HG03139 (cell line): ENCODE measurements around the gene RUNX1.

Experiments used
- ATAC-seq: cut with Tn5 transposase; IDR thresholded peaks from one replicate; pipeline ENCODE4 v1.9.1; 2021; ENCODE audit not compliant: unreplicated experiment

Gene RUNX1

DNA sequence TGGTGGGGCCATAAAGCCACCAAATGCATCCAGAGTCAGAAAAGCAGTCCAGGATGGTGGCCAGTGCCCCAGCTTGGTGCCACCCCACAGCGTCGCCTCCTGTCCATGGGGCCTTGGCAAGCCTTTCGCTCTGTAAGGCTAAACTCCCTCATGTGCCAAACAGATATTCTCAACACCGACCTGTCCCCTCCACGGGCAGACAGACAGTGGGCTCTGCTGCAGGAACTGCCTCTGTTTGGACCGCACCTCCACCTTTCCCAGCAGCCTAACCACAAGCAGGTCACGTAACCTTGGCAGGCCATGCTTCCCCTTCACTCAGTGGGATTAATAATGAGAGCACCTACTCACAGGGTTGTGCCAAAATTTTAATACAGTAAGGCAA, 11.7 kb downstream of the RUNX1 start:
- no peak for ATAC-seq

- ATAC-seq, result no peak
Observed at GRCh38 chr21:35036465-35037383, 12.4 kb downstream of the RUNX1 start.

- ATAC-seq, result no peak
Observed at GRCh38 chr21:35035581-35035980, 13.5 kb downstream of the RUNX1 start.

DNA sequence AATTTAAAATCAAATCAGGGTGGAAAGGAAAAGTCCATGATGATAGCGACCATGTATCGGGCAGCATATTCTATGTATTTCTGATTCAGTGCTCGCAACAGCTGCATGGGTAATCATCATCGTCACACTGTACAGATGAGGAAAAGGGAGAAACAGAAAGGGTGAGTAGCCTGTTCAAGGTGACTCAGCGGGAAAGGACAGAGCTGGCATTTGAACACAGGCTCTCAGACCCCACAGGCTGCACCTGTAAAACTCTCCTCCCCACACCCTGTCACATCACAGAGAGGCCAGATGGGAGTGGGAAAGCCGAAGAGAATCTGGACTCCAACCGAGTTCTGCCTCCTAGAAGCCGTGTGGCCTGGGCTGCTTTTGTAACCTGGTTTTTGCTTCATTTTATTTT, 14.0 kb downstream of the RUNX1 start:
- no peak for ATAC-seq

GRCh38 chr21:35034203-35034926, 14.7 kb downstream of the RUNX1 start:
- no peak for ATAC-seq

- no peak for ATAC-seq
Observed at GRCh38 chr21:35032474-35033263, 16.4 kb downstream of the RUNX1 start.

GRCh38 chr21:35028451-35028978, 20.6 kb downstream of the RUNX1 start:
- ATAC-seq, result no peak

DNA sequence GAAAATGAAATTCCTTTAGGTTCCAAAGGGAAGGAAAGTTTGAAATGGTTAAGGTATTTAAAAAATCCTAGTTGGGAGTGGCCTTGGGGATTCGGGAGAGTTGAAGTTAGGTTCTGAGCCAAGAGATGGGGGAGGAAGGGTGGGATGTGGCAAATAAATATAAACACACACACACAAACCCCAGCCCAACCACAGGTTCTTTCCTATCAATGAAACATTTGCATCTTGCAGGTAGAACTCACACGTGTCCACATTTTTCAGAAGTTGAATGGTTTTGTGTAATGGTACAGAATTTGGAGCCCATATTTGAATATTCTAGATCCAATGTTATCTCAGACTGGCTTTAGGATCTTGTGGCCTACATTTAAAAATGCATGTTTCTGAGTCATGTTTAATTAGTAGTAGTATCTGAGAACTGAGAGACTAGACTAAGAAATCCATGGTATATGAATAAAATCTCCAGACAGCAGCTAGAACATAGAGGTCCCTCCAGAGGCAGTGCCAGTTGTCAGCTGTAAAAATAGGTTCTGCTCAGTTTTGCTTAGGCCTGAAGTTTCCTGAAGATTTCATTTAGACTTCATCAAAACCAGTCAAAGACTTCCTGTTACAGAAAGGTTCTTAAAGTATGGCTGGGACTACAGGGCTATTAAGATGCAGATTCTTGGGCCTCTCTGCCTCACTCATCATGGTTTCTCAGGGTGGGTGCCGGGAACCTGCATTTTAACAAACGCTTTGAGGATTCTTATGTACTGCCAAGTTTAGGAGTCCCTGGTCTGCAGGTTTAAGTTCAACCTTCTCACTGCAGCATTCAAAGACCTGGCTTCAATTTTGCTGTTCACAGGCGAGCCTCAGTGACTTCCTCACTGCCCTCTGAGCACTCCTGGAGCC, 21.3 kb downstream of the RUNX1 start:
- no peak for ATAC-seq

DNA sequence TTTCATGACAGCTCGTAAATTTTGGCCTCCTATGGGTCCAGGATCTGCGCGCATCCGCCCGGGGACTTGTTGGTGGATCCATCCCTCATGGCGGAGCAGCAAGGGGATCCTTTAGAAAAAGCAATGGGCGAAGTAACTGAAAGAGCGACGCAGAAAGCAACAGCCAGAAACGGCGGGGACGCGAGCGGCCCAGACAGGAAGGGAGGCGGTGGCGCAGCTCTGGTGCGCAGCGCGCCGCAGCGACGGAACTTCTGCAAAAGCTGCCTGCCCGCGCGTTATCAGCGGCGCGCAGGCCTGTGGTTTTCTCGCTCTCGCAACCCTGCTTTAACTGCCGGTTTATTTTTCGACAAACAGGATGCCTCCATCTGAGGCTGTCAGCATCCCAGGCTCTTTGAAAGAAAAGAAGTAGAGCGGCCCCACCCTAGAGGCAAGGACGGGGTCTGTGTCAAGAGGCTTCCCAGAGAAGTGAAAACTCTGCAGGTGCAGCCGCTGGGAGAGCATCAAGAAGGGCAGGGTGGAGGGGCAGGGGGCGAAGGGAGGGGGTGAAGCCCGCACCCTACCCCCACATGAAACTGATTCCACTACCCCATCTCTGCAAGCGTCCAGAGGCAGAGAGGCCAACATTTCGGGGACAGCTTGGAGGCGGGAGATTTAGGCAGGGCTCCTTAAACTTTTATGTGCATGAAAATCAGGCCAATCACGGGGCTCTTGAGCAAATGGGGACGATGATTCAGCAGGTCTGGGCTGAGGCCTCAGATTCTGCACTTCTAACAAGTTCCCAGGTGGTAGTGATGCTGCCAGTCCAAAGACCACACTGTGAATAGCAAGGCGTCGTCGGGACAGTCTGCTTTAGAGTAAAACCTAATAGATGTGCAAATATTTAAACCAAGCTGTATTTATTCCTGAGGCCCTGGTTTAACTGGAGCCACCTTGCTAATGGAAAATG, 22.2 kb downstream of the RUNX1 start:
- peak; percentile 81 for ATAC-seq

DNA sequence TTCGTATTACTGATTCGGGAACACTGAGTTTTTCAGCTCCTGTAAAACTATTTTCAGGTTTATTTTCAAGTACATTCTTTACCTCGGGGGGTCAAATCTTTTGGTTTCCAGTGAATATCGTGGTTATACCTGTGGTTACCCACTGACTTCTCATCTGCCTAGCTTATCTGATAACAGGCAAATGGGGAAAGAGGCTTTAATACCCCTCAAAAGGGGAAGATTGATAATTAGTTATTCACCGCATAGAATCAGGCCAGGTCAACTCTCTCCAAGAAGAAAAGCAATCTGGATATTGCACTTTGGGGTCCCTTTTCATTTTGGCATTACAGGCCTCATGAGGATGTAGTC, 23.0 kb downstream of the RUNX1 start:
- ATAC-seq, result no peak

DNA sequence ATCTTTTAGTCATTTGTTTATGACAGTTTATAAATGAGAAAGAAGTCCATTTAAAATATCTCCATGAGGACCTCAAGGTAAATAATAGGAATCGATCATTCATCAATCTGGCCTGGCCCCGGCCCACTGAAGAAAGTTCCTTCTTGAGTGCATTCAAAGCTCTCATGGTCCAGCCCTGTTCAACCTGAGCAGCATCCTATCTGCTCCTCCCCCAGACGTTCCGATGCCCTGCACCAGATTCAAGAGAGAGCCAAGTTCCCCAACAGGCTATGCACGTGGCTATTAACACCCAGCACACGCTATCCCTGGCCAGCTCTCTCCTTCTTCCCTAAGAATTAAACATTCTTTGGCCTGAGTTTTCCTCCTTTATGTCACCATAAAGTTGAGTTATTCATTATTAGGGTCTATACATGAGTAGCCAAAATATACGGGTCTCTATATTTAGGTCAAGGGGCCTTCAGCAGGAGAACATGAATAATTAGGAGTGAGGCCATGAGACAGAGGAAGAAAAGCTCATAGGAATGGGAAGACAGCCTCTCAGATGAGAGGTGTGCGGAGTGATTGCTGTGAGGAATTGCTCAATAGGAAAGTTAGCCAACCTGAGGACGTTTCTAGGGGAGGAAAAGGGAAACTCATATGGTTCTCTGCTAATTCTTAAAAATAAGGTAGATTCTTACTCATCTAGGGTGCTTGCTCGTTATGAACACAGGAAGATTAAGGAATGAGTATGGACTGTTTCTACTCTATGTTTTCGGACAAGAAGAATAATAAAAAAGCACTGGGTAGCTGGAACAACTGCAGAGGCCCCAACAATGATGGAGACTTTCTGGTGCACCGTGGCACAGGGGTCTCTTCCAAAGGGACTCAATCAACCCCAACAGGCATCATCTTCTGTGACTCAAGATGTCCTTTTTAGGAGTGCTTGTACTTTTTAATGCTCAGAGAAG, 23.6 kb downstream of the RUNX1 start:
- ATAC-seq, result no peak

DNA sequence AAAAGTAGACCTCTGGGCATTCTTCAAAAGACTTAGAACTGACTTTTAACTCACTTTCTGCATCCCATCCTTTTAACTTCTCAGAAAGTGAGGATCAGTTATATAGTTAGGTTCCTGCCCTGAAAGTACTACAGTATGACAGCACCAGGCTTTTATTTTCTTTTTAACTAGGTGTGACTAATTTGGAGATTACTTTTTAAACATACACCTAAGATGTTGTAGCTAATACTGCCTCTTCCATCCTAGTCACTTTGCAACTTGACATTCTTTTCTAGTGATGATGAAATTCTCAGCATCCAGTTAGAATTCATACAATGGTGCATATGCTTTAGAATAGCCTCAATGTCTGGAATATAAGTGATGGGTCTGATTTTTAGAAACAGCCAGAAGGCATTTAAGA, 24.6 kb downstream of the RUNX1 start:
- ATAC-seq, result no peak

- ATAC-seq, result no peak
Observed at GRCh38 chr21:35024071-35024420, 25.1 kb downstream of the RUNX1 start.

GRCh38 chr21:35023396-35024070, 25.6 kb downstream of the RUNX1 start:
- ATAC-seq, result no peak

DNA sequence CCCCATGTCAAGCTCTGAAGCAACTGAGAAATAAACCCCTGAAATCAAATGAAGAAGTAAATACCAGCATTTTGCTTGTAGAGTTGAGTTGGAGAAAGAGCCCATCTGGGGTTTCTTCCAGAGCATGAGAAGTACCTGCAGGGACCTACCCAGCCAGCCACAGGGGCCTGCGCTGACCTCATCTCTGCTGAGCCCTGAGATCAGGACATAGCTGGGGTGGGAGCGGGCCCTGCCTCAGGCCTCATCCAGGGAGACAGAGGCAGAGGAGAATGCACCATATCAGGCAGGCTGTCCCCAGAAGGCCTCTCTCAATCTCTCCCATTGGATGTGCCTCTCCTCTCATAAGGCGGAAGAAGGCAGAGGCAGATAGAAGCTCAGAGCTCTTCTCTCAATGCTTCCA, 27.6 kb downstream of the RUNX1 start:
- no peak for ATAC-seq

- no peak for ATAC-seq
Observed at GRCh38 chr21:35020902-35021301, 28.2 kb downstream of the RUNX1 start.

- ATAC-seq, result no peak
Observed at GRCh38 chr21:35020436-35020835, 28.7 kb downstream of the RUNX1 start.

GRCh38 chr21:35019631-35020032, 29.5 kb downstream of the RUNX1 start:
- ATAC-seq, result no peak
